Measurements from ENCODE around the gene GPR107. TPM values are rescaled to one million over a fixed set of nuclear protein-coding genes. Genes with fewer than 3 reads are reported as not detected.

GPR107 gene
- total RNA-seq, 6 experiments from 2014 or later: 12.6 to 18.2 (median 14.5) TPM

GRCh38 chr9:130183133-130183762 lies 129.5 kb downstream of the GPR107 start:
- H3K27ac ChIP-seq: no peak overlapping the region
- H3K4me1 ChIP-seq: no peaks in the 10 kb centered on the region
- no peaks in the 10 kb centered on the region for H3K36me3 ChIP-seq
- TF ChIP-seq CTCF (IDR thresholded peaks at IDR 0.05): no peak
- TF ChIP-seq POLR2A (IDR thresholded peaks at IDR 0.05): no peak
- ATAC-seq (peak in 2 of 4 donors; percentile 23 to 31), DNase-seq (no peak)
- 35% methylated on average over 2 of the region's 7 CpGs for WGBS (ENCODE audit: insufficient coverage, low coverage, low lambda C conversion rate, missing lambda C conversion rate)
- intact Hi-C loops (cut with DNase I): no loop called here
- H3K9me3 ChIP-seq: no peaks in the 10 kb centered on the region
- no peak overlapping the region for H3K4me3 ChIP-seq
- H3K27me3 ChIP-seq: no peaks in the 10 kb centered on the region

GRCh38 chr9:130185017-130185416 lies 131.3 kb downstream of the GPR107 start:
- Histone ChIP-seq H3K9me3 (no peaks in the 10 kb centered on the region), H3K27me3 (no peaks in the 10 kb centered on the region), H3K4me1 (no peaks in the 10 kb centered on the region), H3K27ac (no peak overlapping the region), H3K4me3 (no peak overlapping the region), H3K36me3 (no peaks in the 10 kb centered on the region)
- ATAC-seq (no peak), DNase-seq (no peak)
- TF ChIP-seq CTCF (IDR thresholded peaks at IDR 0.05): no peak
- no peak for TF ChIP-seq POLR2A (IDR thresholded peaks at IDR 0.05)
- intact Hi-C loops (cut with DNase I): no loop called here
- WGBS (ENCODE audit: insufficient coverage, low coverage, low lambda C conversion rate, missing lambda C conversion rate): 60% methylated on average over 3 of the region's 15 CpGs

- Histone ChIP-seq H3K9me3 (no peaks in the 10 kb centered on the region), H3K27me3 (no peaks in the 10 kb centered on the region), H3K4me1 (no peaks in the 10 kb centered on the region), H3K36me3 (no peaks in the 10 kb centered on the region), H3K4me3 (no peak overlapping the region), H3K27ac (no peak overlapping the region)
- TF ChIP-seq POLR2A (IDR thresholded peaks at IDR 0.05) (no peak), CTCF (IDR thresholded peaks at IDR 0.05) (no peak)
- intact Hi-C loops (cut with DNase I): no loop called here
- no peak for DNase-seq
- WGBS (ENCODE audit: insufficient coverage, low coverage, low lambda C conversion rate, missing lambda C conversion rate): 75% methylated on average over 5 of the region's 17 CpGs
- ATAC-seq: no peak
These were observed 131.9 kb downstream of the GPR107 start for GRCh38 chr9:130185490-130186031.

GRCh38 chr9:130186051-130186450 lies 132.3 kb downstream of the GPR107 start:
- H3K4me1 ChIP-seq: no peaks in the 10 kb centered on the region
- intact Hi-C loops (cut with DNase I): no loop called here
- H3K36me3 ChIP-seq: no peaks in the 10 kb centered on the region
- TF ChIP-seq POLR2A (IDR thresholded peaks at IDR 0.05): no peak
- no peaks in the 10 kb centered on the region for H3K27me3 ChIP-seq
- no peak overlapping the region for H3K4me3 ChIP-seq
- no peak for ATAC-seq
- H3K9me3 ChIP-seq: no peaks in the 10 kb centered on the region
- H3K27ac ChIP-seq: no peak overlapping the region
- 37% methylated on average over 2 of the region's 6 CpGs for WGBS (ENCODE audit: insufficient coverage, low coverage, low lambda C conversion rate, missing lambda C conversion rate)
- no peak for DNase-seq

GRCh38 chr9:130186839-130187522 lies 133.3 kb downstream of the GPR107 start:
- no CpG with 5 or more reads among the region's 25 CpGs for WGBS (ENCODE audit: insufficient coverage, low coverage, low lambda C conversion rate, missing lambda C conversion rate)
- no peaks in the 10 kb centered on the region for H3K4me1 ChIP-seq
- intact Hi-C loops (cut with DNase I): no loop called here
- no peaks in the 10 kb centered on the region for H3K9me3 ChIP-seq
- no peak for TF ChIP-seq CTCF (IDR thresholded peaks at IDR 0.05)
- no peak for TF ChIP-seq POLR2A (IDR thresholded peaks at IDR 0.05)
- H3K27ac ChIP-seq: no peak overlapping the region
- ATAC-seq (peak in 3 of 4 donors; percentile 45 to 62 (median 51)), DNase-seq (no peak)
- H3K27me3 ChIP-seq: no peaks in the 10 kb centered on the region
- no peaks in the 10 kb centered on the region for H3K36me3 ChIP-seq
- no peak overlapping the region for H3K4me3 ChIP-seq

All from right lobe of liver (tissue), 6 donors.